Activated T-helper 2 cell treated with anti-CD3 and anti-CD28 coated beads, Interferon-gamma antibody, Interleukin-2, Interleukin-4, amounts not matched to agents 10 μg/mL and 5 μg/mL and 100 μg/mL, durations not matched to agents 14 hours and 24 hours and 36 hours (primary cell): ENCODE measurements around the gene CLINT1. TPM values are rescaled to one million over a fixed set of nuclear protein-coding genes. Genes with fewer than 3 reads are reported as not detected.

Experiments used
- DNase-seq: peaks from one replicate; pipeline ENCODE4 v3.0.0; 2021; ENCODE audit warnings: low spot score
- H3K27ac Mint-ChIP-seq: one replicate; pipeline ENCODE4 v1.8.0; 2021; ENCODE audit warnings: mixed read lengths
- H3K27me3 Mint-ChIP-seq: one replicate; pipeline ENCODE4 v1.8.0; 2021; ENCODE audit warnings: low read depth, mixed read lengths
- H3K36me3 Mint-ChIP-seq: one replicate; pipeline ENCODE4 v1.8.0; 2021; ENCODE audit warnings: low read depth, mixed read lengths
- H3K4me1 Mint-ChIP-seq: one replicate; pipeline ENCODE4 v1.8.0; 2021; ENCODE audit warnings: low read depth, mixed read lengths
- H3K4me3 Mint-ChIP-seq: one replicate; pipeline ENCODE4 v1.8.0; 2021; ENCODE audit warnings: low read depth, mild to moderate bottlenecking, moderate library complexity, mixed read lengths
- H3K9me3 Mint-ChIP-seq: one replicate; pipeline ENCODE4 v1.8.0; 2021; ENCODE audit warnings: mixed read lengths
- intact Hi-C: fragments of 100-400 bp; cut with micrococcal nuclease; formaldehyde crosslinking; loops from one replicate; pipeline ENCODE4 v1.15.1; 2023
- total RNA-seq: library from RNA; stranded (reverse); gene quantifications from 2 replicates; pipeline ENCODE4 v1.2.3, GENCODE V29; 2022

Gene CLINT1
- total RNA-seq, 1 donor from 2014 or later: 95.2 TPM

DNA sequence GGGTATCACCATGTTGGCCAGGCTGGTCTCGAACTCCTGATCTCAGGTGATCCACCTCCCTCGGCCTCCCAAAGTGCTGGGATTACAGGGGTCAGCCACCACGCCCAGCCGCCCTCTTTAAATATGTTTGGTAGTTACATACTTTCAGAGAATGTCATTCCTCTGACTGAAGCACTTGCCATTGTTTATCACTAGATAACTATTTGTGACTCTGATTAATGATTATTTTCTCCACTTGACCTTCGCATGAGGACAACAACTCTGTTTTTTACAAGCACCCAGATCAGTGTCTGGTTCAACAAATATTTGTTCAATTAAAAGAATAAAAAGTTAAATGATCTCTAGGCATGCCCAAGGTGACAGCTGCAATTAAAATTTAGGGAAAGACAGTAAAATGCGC lies 56.2 kb downstream of the CLINT1 start:
- no peaks in the 10 kb centered on the region for H3K9me3 Mint-ChIP-seq
- H3K27me3 Mint-ChIP-seq: no peaks in the 10 kb centered on the region
- H3K36me3 Mint-ChIP-seq: peaks cover 47% of the 10 kb centered on the region
- H3K4me1 Mint-ChIP-seq: no peaks in the 10 kb centered on the region
- H3K27ac Mint-ChIP-seq: no peak overlapping the region
- no peak for DNase-seq
- H3K4me3 Mint-ChIP-seq: no peak overlapping the region
- intact Hi-C loops: no loop called here

DNA sequence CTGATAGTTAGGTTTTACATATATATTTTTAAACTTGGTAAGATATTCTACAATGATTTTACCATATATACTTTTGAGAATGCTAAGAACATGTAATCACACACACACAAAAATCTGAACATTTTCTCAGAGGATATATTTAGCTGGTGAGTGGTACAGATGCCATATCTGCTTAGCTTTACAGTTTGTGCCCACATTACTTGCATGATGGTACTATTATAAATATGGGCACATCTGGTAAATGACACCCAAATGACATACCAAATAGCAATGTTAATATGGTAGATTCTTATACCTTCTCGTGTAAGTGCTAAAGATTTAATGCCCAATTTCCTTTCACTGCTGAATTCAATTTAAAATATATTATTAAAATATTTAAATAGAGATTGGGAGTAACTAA lies 58.8 kb downstream of the CLINT1 start:
- DNase-seq: no peak
- H3K36me3 Mint-ChIP-seq: peaks cover 40% of the 10 kb centered on the region
- no peak overlapping the region for H3K27ac Mint-ChIP-seq
- H3K27me3 Mint-ChIP-seq: no peaks in the 10 kb centered on the region
- H3K9me3 Mint-ChIP-seq: no peaks in the 10 kb centered on the region
- intact Hi-C loops: no loop called here
- H3K4me3 Mint-ChIP-seq: no peak overlapping the region
- no peaks in the 10 kb centered on the region for H3K4me1 Mint-ChIP-seq

DNA sequence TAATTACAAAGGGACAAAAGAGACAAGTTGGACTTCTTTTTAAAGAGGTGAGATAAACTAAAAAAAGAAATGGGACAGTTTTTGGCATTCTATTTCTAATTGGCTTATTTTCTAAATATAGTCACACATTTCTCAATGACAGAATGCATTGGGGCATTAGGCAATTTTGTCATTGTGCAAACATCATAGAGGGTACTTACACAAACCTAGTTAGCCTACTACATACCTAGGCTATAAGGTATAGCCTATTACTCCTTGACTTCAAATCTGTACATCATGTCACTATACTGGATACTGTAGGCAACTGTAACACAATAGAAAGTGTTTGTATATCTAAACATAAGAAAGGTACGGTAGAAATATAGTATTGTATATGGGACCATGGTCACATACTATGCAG lies 59.4 kb downstream of the CLINT1 start:
- H3K9me3 Mint-ChIP-seq: no peaks in the 10 kb centered on the region

DNA sequence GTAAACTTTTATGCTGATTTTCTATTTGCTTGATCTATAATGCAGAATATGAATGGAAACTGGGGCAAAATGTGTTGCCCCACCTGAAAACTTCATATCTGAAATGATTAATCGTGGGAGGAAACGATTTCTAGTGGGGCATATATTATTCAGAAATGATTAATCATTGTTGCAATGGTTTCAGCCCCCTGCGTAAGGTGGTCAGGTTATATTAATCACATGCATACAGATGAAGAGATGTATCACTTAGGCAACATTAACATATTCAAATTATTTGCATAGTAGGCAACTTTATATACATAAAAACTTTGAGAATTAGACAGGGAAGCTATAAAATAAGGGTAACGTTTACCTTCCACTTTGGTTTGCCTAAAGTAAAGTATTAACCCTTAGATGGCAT lies 65.6 kb downstream of the CLINT1 start:
- DNase-seq: no peak
- no peak overlapping the region for H3K4me3 Mint-ChIP-seq
- H3K27ac Mint-ChIP-seq: no peak overlapping the region
- no peaks in the 10 kb centered on the region for H3K27me3 Mint-ChIP-seq
- intact Hi-C loops: no loop called here
- H3K9me3 Mint-ChIP-seq: no peaks in the 10 kb centered on the region
- H3K4me1 Mint-ChIP-seq: peaks cover 7% of the 10 kb centered on the region
- peaks cover 64% of the 10 kb centered on the region for H3K36me3 Mint-ChIP-seq

More for the DNA sequence above, 59.4 kb downstream of the CLINT1 start:
- Mint-ChIP-seq H3K4me3 (no peak overlapping the region), H3K27me3 (no peaks in the 10 kb centered on the region), H3K4me1 (no peaks in the 10 kb centered on the region), H3K27ac (no peak overlapping the region), H3K36me3 (peaks cover 40% of the 10 kb centered on the region)
- no peak for DNase-seq
- intact Hi-C loops: no loop called here

DNA sequence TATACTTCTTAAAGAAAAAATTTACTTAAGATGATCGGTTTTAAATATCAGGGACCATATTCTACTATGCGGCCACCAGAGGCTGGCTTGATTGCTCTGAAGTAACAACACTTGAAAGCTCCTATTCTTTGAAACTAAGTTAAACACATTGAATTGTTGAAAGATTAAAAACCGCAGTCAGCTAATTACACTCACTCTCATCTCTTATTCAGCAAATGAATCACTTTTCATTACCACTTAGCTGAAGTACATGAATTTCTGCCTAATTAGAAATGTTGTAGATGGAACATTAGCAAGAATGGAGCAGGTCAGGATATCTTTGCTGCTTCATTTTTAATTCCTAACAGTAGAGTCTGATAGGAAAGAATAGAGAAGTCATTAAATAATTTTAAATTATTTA lies 73.1 kb downstream of the CLINT1 start:
- Mint-ChIP-seq H3K36me3 (peaks cover 52% of the 10 kb centered on the region), H3K9me3 (no peaks in the 10 kb centered on the region), H3K27ac (no peak overlapping the region), H3K27me3 (no peaks in the 10 kb centered on the region), H3K4me1 (peaks cover 3% of the 10 kb centered on the region), H3K4me3 (no peak overlapping the region)
- DNase-seq: no peak
- intact Hi-C loops: no loop called here

DNA sequence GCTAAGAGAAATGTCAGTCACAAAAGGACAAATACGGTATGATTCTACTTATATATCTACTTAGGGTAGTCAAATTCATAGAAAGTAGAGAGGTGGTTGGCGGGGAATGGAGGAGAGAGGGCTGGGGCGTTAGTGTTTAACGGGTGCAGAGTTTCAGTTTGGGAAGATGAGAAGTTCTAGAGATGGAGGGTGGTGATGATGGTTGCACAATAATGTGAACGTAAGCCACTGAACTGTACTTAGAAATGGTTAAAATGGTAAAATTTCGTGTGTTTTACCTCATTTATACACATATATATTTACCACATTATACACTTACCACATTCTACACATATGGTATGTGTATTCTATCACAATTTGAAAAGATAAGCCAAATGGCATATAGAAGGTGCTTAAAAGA lies 79.7 kb downstream of the CLINT1 start:
- H3K27me3 Mint-ChIP-seq: peaks cover 2% of the 10 kb centered on the region
- no peaks in the 10 kb centered on the region for H3K9me3 Mint-ChIP-seq
- DNase-seq: no peak
- intact Hi-C loops: no loop called here
- H3K4me3 Mint-ChIP-seq: no peak overlapping the region
- H3K27ac Mint-ChIP-seq: no peak overlapping the region
- H3K36me3 Mint-ChIP-seq: peaks cover 3% of the 10 kb centered on the region
- H3K4me1 Mint-ChIP-seq: peaks cover 2% of the 10 kb centered on the region

DNA sequence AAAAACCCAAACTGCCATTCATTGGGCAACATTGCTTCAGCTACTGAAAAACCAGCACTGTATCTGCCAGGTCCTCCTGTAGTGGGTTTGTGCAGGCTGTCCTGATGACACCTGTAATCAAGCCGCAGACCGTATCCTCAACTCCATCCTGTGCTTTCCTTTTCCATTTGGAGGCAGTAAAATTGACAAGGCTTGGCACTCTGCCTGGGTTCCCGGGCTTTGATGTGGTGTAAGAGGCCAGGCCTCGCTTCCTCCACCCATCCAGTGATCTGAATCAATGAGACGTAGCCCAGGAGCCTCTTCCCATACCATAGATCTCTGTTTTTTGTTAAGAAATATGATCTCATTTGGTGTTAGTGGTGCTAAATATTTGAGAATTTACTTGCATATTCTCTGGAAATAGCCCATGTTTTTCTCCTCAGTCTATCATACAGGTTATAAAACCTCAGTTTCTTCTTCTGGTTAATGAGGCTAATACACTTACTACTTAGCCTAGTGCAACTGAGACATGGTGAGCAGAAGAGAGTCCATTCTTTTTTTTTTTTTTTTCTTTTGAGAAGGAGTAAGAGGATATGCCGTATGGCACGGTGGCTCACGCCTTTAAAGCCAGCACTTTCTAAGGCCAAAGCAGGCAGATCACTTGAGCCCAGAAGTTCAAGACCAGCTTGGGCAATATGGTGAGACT lies 80.7 kb downstream of the CLINT1 start:
- H3K27ac Mint-ChIP-seq: no peak overlapping the region
- no peaks in the 10 kb centered on the region for H3K36me3 Mint-ChIP-seq
- H3K4me1 Mint-ChIP-seq: no peaks in the 10 kb centered on the region
- DNase-seq: no peak
- intact Hi-C loops: no loop called here
- peaks cover 2% of the 10 kb centered on the region for H3K27me3 Mint-ChIP-seq
- no peaks in the 10 kb centered on the region for H3K9me3 Mint-ChIP-seq
- H3K4me3 Mint-ChIP-seq: no peak overlapping the region

DNA sequence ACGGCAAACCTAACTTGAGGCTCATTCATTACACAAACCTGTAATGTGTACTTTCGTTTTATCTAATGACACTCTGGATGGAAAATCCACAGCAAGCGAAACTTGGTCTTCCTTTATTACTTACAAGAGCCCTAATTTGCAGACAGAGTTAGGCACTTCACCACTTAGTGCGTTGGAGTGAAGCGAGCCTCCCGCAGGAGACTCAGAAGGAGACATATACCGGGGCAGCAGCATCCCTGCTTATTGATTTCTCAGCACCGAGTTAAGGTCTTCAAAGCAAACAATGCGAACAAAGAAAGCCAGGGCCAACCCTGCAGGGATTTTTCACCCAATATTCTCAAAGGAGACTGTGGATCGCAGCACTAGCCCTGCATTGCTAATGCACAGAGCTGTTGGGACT lies 86.8 kb downstream of the CLINT1 start:
- no peak overlapping the region for H3K4me3 Mint-ChIP-seq
- H3K9me3 Mint-ChIP-seq: no peaks in the 10 kb centered on the region
- peaks cover 5% of the 10 kb centered on the region for H3K27me3 Mint-ChIP-seq
- H3K4me1 Mint-ChIP-seq: no peaks in the 10 kb centered on the region
- H3K36me3 Mint-ChIP-seq: no peaks in the 10 kb centered on the region
- no peak for DNase-seq
- intact Hi-C loops: no loop called here
- no peak overlapping the region for H3K27ac Mint-ChIP-seq

DNA sequence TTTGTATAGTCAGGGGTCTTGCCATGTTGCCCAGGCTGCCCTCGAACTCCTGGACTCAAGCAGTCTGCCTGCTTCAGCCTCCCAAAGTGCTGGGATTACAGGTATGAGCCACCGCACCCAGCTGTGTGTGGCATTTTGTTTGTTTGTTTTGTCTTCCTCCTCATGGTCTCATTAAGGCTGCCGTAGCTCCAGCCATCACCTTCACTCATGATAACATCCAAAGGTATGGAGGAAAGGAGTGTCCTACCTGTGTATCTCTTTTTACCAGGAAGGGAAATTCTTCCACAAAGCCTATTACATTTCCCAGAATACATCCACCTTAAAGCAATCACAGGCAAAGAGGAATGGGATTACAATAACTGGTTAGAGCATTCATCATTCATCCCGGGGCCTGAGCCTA lies 88.3 kb downstream of the CLINT1 start:
- Mint-ChIP-seq H3K9me3 (no peaks in the 10 kb centered on the region), H3K4me1 (no peaks in the 10 kb centered on the region), H3K27ac (no peak overlapping the region), H3K4me3 (no peak overlapping the region), H3K36me3 (no peaks in the 10 kb centered on the region), H3K27me3 (peaks cover 5% of the 10 kb centered on the region)
- intact Hi-C loops: no loop called here
- no peak for DNase-seq

DNA sequence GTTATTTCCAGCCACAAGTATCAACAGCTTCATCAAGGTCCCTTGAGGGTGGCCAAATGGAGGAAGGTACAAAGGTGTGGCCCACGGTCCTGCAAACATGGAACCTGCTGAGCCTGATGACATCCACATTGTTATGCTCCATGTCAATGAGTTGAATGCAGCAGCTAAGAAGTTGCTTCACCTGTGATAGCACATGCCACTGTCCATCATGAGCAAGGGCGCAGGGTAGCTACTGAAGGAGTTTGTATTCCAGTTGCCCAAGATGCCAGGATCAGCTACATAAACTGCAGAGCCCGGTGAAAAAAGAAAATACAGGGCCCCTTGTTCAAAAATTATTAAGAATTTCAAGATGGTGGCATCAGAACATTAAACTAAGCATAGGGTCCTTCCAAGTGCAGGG lies 91.3 kb downstream of the CLINT1 start:
- Mint-ChIP-seq H3K36me3 (no peaks in the 10 kb centered on the region), H3K4me3 (no peak overlapping the region), H3K27me3 (peaks cover 5% of the 10 kb centered on the region), H3K9me3 (no peaks in the 10 kb centered on the region), H3K27ac (no peak overlapping the region), H3K4me1 (no peaks in the 10 kb centered on the region)
- no peak for DNase-seq
- intact Hi-C loops: no loop called here

DNA sequence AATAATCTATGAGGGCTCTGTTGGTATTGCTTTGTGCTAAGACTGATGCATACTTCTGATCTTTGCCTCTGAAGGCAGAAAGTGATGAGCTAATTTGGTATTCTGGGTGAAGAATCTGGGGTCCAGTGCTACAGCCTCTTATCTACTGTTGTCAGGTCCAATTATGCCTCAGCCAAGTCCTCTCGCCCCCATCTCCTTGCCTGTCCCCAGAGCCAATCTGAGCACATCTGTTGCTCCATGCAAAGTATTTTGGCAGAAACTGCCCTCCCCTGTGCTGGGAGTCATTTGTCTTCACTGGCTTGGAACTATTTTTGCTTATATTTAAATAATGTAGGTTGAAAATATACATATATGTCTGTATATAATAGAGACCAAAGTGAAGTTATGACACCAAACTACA lies 92.0 kb downstream of the CLINT1 start:
- Mint-ChIP-seq H3K36me3 (no peaks in the 10 kb centered on the region), H3K27ac (no peak overlapping the region), H3K4me1 (no peaks in the 10 kb centered on the region), H3K27me3 (peaks cover 5% of the 10 kb centered on the region), H3K9me3 (no peaks in the 10 kb centered on the region), H3K4me3 (no peak overlapping the region)
- DNase-seq: no peak
- intact Hi-C loops: no loop called here

DNA sequence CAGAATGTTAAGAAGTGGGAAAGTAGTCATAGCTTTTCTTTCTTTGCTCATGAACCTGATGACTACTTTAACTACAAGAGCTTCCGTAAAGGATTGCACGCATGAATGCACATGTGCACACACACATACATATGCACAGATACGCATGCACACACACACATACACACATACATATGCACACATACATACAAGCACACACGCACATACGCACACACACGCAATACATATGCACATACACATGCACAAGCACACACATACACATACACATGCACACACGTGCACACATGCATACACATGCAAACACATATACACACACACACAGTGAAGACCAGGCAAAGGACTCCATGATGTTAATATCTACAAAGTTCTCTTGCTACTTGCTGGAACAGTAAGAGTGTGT lies 92.5 kb downstream of the CLINT1 start:
- no peaks in the 10 kb centered on the region for H3K4me1 Mint-ChIP-seq
- H3K9me3 Mint-ChIP-seq: no peaks in the 10 kb centered on the region
- peaks cover 1% of the 10 kb centered on the region for H3K36me3 Mint-ChIP-seq
- no peak overlapping the region for H3K27ac Mint-ChIP-seq
- peaks cover 5% of the 10 kb centered on the region for H3K27me3 Mint-ChIP-seq
- no peak overlapping the region for H3K4me3 Mint-ChIP-seq
- no peak for DNase-seq
- intact Hi-C loops: no loop called here

DNA sequence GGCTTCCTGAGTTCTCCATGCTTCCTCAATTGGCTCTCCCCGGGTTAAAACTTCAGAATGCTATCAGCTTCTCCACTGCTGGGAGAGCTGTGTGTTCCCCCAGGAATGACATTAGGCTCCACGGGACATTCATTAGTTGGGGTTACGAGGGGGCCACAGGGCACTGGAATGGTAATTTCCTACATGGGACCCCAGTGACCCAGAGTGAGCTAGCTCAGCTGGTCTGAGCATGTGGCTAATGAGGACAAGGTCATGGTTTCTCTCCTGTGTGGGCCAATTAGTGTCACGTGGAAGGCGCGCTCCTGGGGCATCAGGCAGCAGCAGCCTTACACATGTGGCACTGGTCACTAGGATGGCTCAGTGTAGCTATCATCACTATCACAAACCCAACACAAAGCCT lies 94.4 kb downstream of the CLINT1 start:
- intact Hi-C loops: loop anchor here (5.0 kb wide), 1 partner anchor 183 kb away; no protein-coding TSS in a partner anchor
- H3K9me3 Mint-ChIP-seq: no peaks in the 10 kb centered on the region
- H3K36me3 Mint-ChIP-seq: peaks cover 12% of the 10 kb centered on the region
- no peak overlapping the region for H3K27ac Mint-ChIP-seq
- H3K4me1 Mint-ChIP-seq: peaks cover under 1% of the 10 kb centered on the region
- no peak for DNase-seq
- H3K27me3 Mint-ChIP-seq: no peaks in the 10 kb centered on the region
- no peak overlapping the region for H3K4me3 Mint-ChIP-seq
